ENCODE data around the gene GALM. TPM values are rescaled to one million over a fixed set of nuclear protein-coding genes. Genes with fewer than 3 reads are reported as not detected.

The GALM gene
- polyA plus RNA-seq, 1 donor (not counting 4 experiments of a cell fraction or from before 2014, with no cell fraction given): 1.2 TPM

- dilution Hi-C loops (cut with MboI; ENCODE audit: extremely low pct_ligation_motif_present, low sequenced_read_pairs): no loop called here
- peaks cover 13% of the 10 kb centered on the region for H3K4me1 ChIP-seq (ENCODE audit: control insufficient read depth, extremely low read depth, insufficient read depth, low read length)
Measured at GRCh38 chr2:38668092-38668491, 2.2 kb downstream of the GALM start.

GRCh38 chr2:38668779-38669479 is 3.0 kb downstream of the GALM start:
- Histone ChIP-seq H4K20me1 (ENCODE audit: control insufficient read depth, extremely low read depth, insufficient read depth, low read length) (no peaks in the 10 kb centered on the region), H3K4me1 (ENCODE audit: control insufficient read depth, extremely low read depth, insufficient read depth, low read length) (peaks cover 13% of the 10 kb centered on the region), H2AFZ (ENCODE audit: control insufficient read depth, low read length) (no peak overlapping the region), H3K27me3 (ENCODE audit: control insufficient read depth, extremely low read depth, insufficient read depth, low read length) (no peaks in the 10 kb centered on the region), H3K79me2 (ENCODE audit: control insufficient read depth, insufficient read depth, low read length) (no peaks in the 10 kb centered on the region), H3K36me3 (ENCODE audit: control insufficient read depth in 2 of 2, extremely low read depth in 1 of 2, insufficient read depth in 2 of 2, low read length in 2 of 2) (no peaks in the 10 kb centered on the region), H3K9me1 (ENCODE audit: control insufficient read depth, extremely low read depth, insufficient read depth, low read length) (no peaks in the 10 kb centered on the region), H3K9me3 (ENCODE audit: control insufficient read depth, low read depth, low read length) (no peaks in the 10 kb centered on the region), H3K4me3 (ENCODE audit: control insufficient read depth in 2 of 3, extremely low read depth in 1 of 3, insufficient read depth in 2 of 3, low read depth in 1 of 3, low read length in 3 of 3) (no peak overlapping the region), H3K9ac (ENCODE audit: control insufficient read depth, extremely low read depth, insufficient read depth, low read length) (no peak overlapping the region), H3K4me2 (ENCODE audit: control insufficient read depth, extremely low read depth, insufficient read depth, low read depth, low read length) (no peak overlapping the region), H3K27ac (ENCODE audit: control insufficient read depth, insufficient read depth, low read length) (no peak overlapping the region)
- dilution Hi-C loops (cut with MboI; ENCODE audit: extremely low pct_ligation_motif_present, low sequenced_read_pairs): no loop called here
- FAIRE-seq (no peak), DNase-seq (ENCODE audit: low read depth, low spot score) (no peak)
- no peak for TF ChIP-seq CTCF (optimal IDR thresholded peaks at IDR 0.05 in 1 of 3, IDR thresholded peaks at IDR 0.05 in 1 of 3, conservative IDR thresholded peaks at IDR 0.05 in 1 of 3; ENCODE audit: extremely low read depth in 1 of 3, insufficient read depth in 2 of 3, low read length in 3 of 3)

More at GRCh38 chr2:38668092-38668491, 2.2 kb downstream of the GALM start:
- no peak for TF ChIP-seq CTCF (optimal IDR thresholded peaks at IDR 0.05 in 1 of 3, IDR thresholded peaks at IDR 0.05 in 1 of 3, conservative IDR thresholded peaks at IDR 0.05 in 1 of 3; ENCODE audit: extremely low read depth in 1 of 3, insufficient read depth in 2 of 3, low read length in 3 of 3)
- TF ChIP-seq EZH2 (IDR thresholded peaks at IDR 0.05; ENCODE audit: low read length): no peak
- Histone ChIP-seq H2AFZ (ENCODE audit: control insufficient read depth, low read length) (no peak overlapping the region), H3K36me3 (ENCODE audit: control insufficient read depth in 2 of 2, extremely low read depth in 1 of 2, insufficient read depth in 2 of 2, low read length in 2 of 2) (no peaks in the 10 kb centered on the region), H3K9me3 (ENCODE audit: control insufficient read depth, low read depth, low read length) (no peaks in the 10 kb centered on the region), H4K20me1 (ENCODE audit: control insufficient read depth, extremely low read depth, insufficient read depth, low read length) (no peaks in the 10 kb centered on the region), H3K4me3 (ENCODE audit: control insufficient read depth in 2 of 3, extremely low read depth in 1 of 3, insufficient read depth in 2 of 3, low read depth in 1 of 3, low read length in 3 of 3) (no peak overlapping the region), H3K27me3 (ENCODE audit: control insufficient read depth, extremely low read depth, insufficient read depth, low read length) (no peaks in the 10 kb centered on the region), H3K9me1 (ENCODE audit: control insufficient read depth, extremely low read depth, insufficient read depth, low read length) (no peaks in the 10 kb centered on the region), H3K27ac (ENCODE audit: control insufficient read depth, insufficient read depth, low read length) (no peak overlapping the region), H3K4me2 (ENCODE audit: control insufficient read depth, extremely low read depth, insufficient read depth, low read depth, low read length) (no peak overlapping the region), H3K9ac (ENCODE audit: control insufficient read depth, extremely low read depth, insufficient read depth, low read length) (no peak overlapping the region), H3K79me2 (ENCODE audit: control insufficient read depth, insufficient read depth, low read length) (no peaks in the 10 kb centered on the region)
- DNase-seq (ENCODE audit: low read depth, low spot score) (no peak), FAIRE-seq (no peak)
